GM23338 (cell line): ENCODE measurements around the gene PRKD1.

ENCODE experiments used
- CTCF ChIP-seq, 2 experiments: fragments of 200-600 bp in 1 of 2; sonication (generic) in 1 of 2; conservative IDR thresholded peaks; 2 replicates each; pipeline versions ENCODE4 v1.5.1 to v1.6.1; 2016 to 2017; ENCODE audit warnings: antibody characterized with exemption in 2 of 2, low read depth in 2 of 2, mild to moderate bottlenecking in 2 of 2, moderate library complexity in 1 of 2
- ETS1 ChIP-seq: IDR thresholded peaks from 2 replicates; pipeline ENCODE4 v1.6.1; 2016; ENCODE audit warnings: antibody characterized with exemption
- EZH2 ChIP-seq: fragments of 200-600 bp; sonication (generic); IDR thresholded peaks from one replicate; pipeline ENCODE4 v1.8.0; 2017; ENCODE audit warnings: antibody characterized with exemption, mild to moderate bottlenecking, low read depth; ENCODE audit not compliant: unreplicated experiment
- EZH2phosphoT487 ChIP-seq: fragments of 200-600 bp; sonication (generic); IDR thresholded peaks from one replicate; pipeline ENCODE4 v1.8.1; 2018; ENCODE audit warnings: antibody characterized with exemption; ENCODE audit not compliant: unreplicated experiment
- JUNB ChIP-seq: IDR thresholded peaks from one replicate; pipeline ENCODE4 v1.6.1; 2016; ENCODE audit warnings: antibody characterized with exemption; ENCODE audit not compliant: unreplicated experiment
- POLR2AphosphoS5 ChIP-seq: IDR thresholded peaks from 2 replicates; pipeline ENCODE4 v1.6.1; 2016; ENCODE audit warnings: antibody characterized with exemption, low read depth
- REST ChIP-seq: IDR thresholded peaks from one replicate; pipeline ENCODE4 v1.6.1; 2018; ENCODE audit warnings: antibody characterized with exemption; ENCODE audit not compliant: unreplicated experiment
- STAT1 ChIP-seq: IDR thresholded peaks from one replicate; pipeline ENCODE4 v1.6.1; 2016; ENCODE audit warnings: antibody characterized with exemption; ENCODE audit not compliant: unreplicated experiment

GRCh38 chr14:29928117-29928640 lies 532 bp upstream of the PRKD1 start:
- TF ChIP-seq EZH2 (no peak), POLR2AphosphoS5 (no peak), CTCF (conservative IDR thresholded peaks at IDR 0.05; ENCODE audit: low read depth in 2 of 2) (no peak), REST (no peak), JUNB (no peak), EZH2phosphoT487 (no peak), STAT1 (no peak), ETS1 (no peak)
